Right cardiac atrium (tissue), 5 donors: ENCODE results near the gene HIKESHI. TPM values are rescaled to one million over a fixed set of nuclear protein-coding genes. Genes with fewer than 3 reads are reported as not detected.

Experiments
- ATAC-seq, 2 donors: fragments of 200-7000 bp; cut with Tn5 transposase; one replicate each; pipeline versions ENCODE4 v1.8.0 to v1.9.1; 2020; ENCODE audit warnings: moderate library complexity in 2 of 2, mild to moderate bottlenecking in 1 of 2
- DNase-seq, 3 donors: peaks; one replicate each; pipeline ENCODE4 v3.0.0-alpha.2; 2020
- H3K27ac ChIP-seq: one replicate; pipeline ENCODE4 v1.5.1; 2013; ENCODE audit warnings: mild to moderate bottlenecking, low read length, control low read depth, moderate library complexity
- H3K27me3 ChIP-seq: one replicate; pipeline ENCODE4 v1.6.1; 2013; ENCODE audit not compliant: control insufficient read depth, insufficient read depth
- H3K4me1 ChIP-seq: one replicate; pipeline ENCODE4 v1.6.1; 2013; ENCODE audit warnings: low read length; ENCODE audit not compliant: control insufficient read depth, insufficient read depth
- H3K4me3 ChIP-seq: one replicate; pipeline ENCODE4 v1.5.1; 2013; ENCODE audit warnings: low read length, control low read depth
- H3K9me3 ChIP-seq: one replicate; pipeline ENCODE4 v1.6.1; 2013; ENCODE audit warnings: low read length; ENCODE audit not compliant: control insufficient read depth
- WGBS: extraction: QIAGEN DNeasy Blood & Tissue Kit; methylation state at CpG from one replicate; pipeline ENCODE4 v1.1.7; 2013; 5-methylcytosine and 5-hydroxymethylcytosine counted together
- intact Hi-C, 4 donors: fragments of 100-400 bp; cut with DNase I; formaldehyde crosslinking; loops; one replicate each; pipeline versions ENCODE4 v1.11.0 to v1.14.0; 2022 to 2023
- polyA plus RNA-seq: library from polyadenylated mRNA; stranded (reverse); fragments of 200-250 nt; gene quantifications from one replicate; pipeline ENCODE4 v1.2.3, GENCODE V29; 2013
- total RNA-seq, 4 donors: library from RNA; stranded (reverse); fragmentation: NEBNext Ultra II Directional; extraction: Animal tissue kit (Norgen Biotek cat#: 25700); gene quantifications; one replicate each; pipeline ENCODE4 v1.2.1, GENCODE V29; 2021
- donor health status: healthy with polysubstance abuse.
- donor health status: DM: no; HTN: yes; CAD: no.
- donor health status: DM: no; HTN: no; CAD: no.
- donor health status: DM: no; HTN: yes; CAD: no; lungs with severe emphysema.
- donor health status: DM: yes; HTN: yes; CAD: no.

HIKESHI gene
- total and polyA plus RNA-seq, 5 donors, result 43.7 to 54.8 (median 44.4) TPM

GRCh38 chr11:86380295-86381059 lies 78.4 kb downstream of the HIKESHI start:
- Histone ChIP-seq H3K4me1 (no peaks in the 10 kb centered on the region), H3K27me3 (no peaks in the 10 kb centered on the region), H3K27ac (no peak overlapping the region), H3K4me3 (no peak overlapping the region), H3K9me3 (no peaks in the 10 kb centered on the region)
- ATAC-seq, result no peak
- WGBS, result 92% methylated on average over 2 of the region's 2 CpGs
- no peak for DNase-seq
- intact Hi-C loops, result no loop called here

GRCh38 chr11:86383041-86383955 lies 81.3 kb downstream of the HIKESHI start:
- WGBS, result 75% methylated on average over 5 of the region's 5 CpGs
- Histone ChIP-seq H3K4me1 (no peaks in the 10 kb centered on the region), H3K27me3 (no peaks in the 10 kb centered on the region), H3K27ac (no peak overlapping the region), H3K9me3 (no peaks in the 10 kb centered on the region), H3K4me3 (no peak overlapping the region)
- DNase-seq (no peak), ATAC-seq (no peak)
- intact Hi-C loops, result no loop called here

GRCh38 chr11:86386283-86386682 lies 84.2 kb downstream of the HIKESHI start:
- no peak overlapping the region for H3K27ac ChIP-seq
- 91% methylated on average over 2 of the region's 2 CpGs for WGBS
- no peak overlapping the region for H3K4me3 ChIP-seq
- intact Hi-C loops, result no loop called here
- no peaks in the 10 kb centered on the region for H3K4me1 ChIP-seq
- H3K27me3 ChIP-seq, result no peaks in the 10 kb centered on the region
- H3K9me3 ChIP-seq, result no peaks in the 10 kb centered on the region
- DNase-seq (no peak), ATAC-seq (no peak)

GRCh38 chr11:86386746-86387145 lies 84.7 kb downstream of the HIKESHI start:
- ATAC-seq, result no peak
- intact Hi-C loops, result no loop called here
- H3K27ac ChIP-seq, result no peak overlapping the region
- H3K9me3 ChIP-seq, result no peaks in the 10 kb centered on the region
- WGBS, result 66% methylated on average over 2 of the region's 2 CpGs
- H3K4me1 ChIP-seq, result no peaks in the 10 kb centered on the region
- no peak for DNase-seq
- no peak overlapping the region for H3K4me3 ChIP-seq
- no peaks in the 10 kb centered on the region for H3K27me3 ChIP-seq

GRCh38 chr11:86388198-86388597 lies 86.2 kb downstream of the HIKESHI start:
- WGBS, result 71% methylated on average over 4 of the region's 4 CpGs
- Histone ChIP-seq H3K27ac (no peak overlapping the region), H3K27me3 (no peaks in the 10 kb centered on the region), H3K4me1 (no peaks in the 10 kb centered on the region), H3K4me3 (no peak overlapping the region), H3K9me3 (no peaks in the 10 kb centered on the region)
- intact Hi-C loops, result no loop called here
- ATAC-seq (no peak), DNase-seq (no peak)

- DNase-seq, result no peak
- Histone ChIP-seq H3K9me3 (no peaks in the 10 kb centered on the region), H3K27me3 (no peaks in the 10 kb centered on the region), H3K4me1 (no peaks in the 10 kb centered on the region), H3K27ac (no peak overlapping the region), H3K4me3 (no peak overlapping the region)
- 86% methylated on average over 3 of the region's 3 CpGs for WGBS
- intact Hi-C loops, result no loop called here
- no peak for ATAC-seq
Measured at GRCh38 chr11:86390487-86390886, 88.4 kb downstream of the HIKESHI start.

GRCh38 chr11:86395061-86395551 lies 93.1 kb downstream of the HIKESHI start:
- WGBS, result 55% methylated on average over 6 of the region's 6 CpGs
- no peak overlapping the region for H3K27ac ChIP-seq
- intact Hi-C loops, result no loop called here
- no peaks in the 10 kb centered on the region for H3K4me1 ChIP-seq
- H3K27me3 ChIP-seq, result no peaks in the 10 kb centered on the region
- no peak for ATAC-seq
- DNase-seq, result no peak
- H3K4me3 ChIP-seq, result no peak overlapping the region
- no peaks in the 10 kb centered on the region for H3K9me3 ChIP-seq

Other genes starting within 250 kb of the HIKESHI start
- gene PICALM, start 233.2 kb upstream of the HIKESHI start, total RNA-seq, result 100 to 1,000 TPM; 170 to 298 (median 182) TPM
- 62.8 TPM for gene PICALM, start 233.2 kb upstream of the HIKESHI start, polyA plus RNA-seq
- gene EED, start 57.5 kb upstream of the HIKESHI start, total RNA-seq, result 10 to 100 TPM; 13.0 to 16.9 (median 14.8) TPM
- 13.0 TPM for gene EED, start 57.5 kb upstream of the HIKESHI start, polyA plus RNA-seq
- gene CCDC81, start 72.6 kb downstream of the HIKESHI start, total RNA-seq, result under 1 TPM; 0.29 to 0.70 (median 0.32) TPM
- 0.29 TPM for gene CCDC81, start 72.6 kb downstream of the HIKESHI start, polyA plus RNA-seq